Dedifferentiated amniotic fluid mesenchymal stem cell (primary cell): ENCODE results near the gene FAM107A.
A peak's percentile ranks its signal among the peaks of the same experiment; 100 is the strongest.

ENCODE experiments used
- DNase-seq: peaks from one replicate; pipeline ENCODE4 v3.0.0-alpha.2; 2016; ENCODE audit errors: extremely low spot score

FAM107A gene

DNA sequence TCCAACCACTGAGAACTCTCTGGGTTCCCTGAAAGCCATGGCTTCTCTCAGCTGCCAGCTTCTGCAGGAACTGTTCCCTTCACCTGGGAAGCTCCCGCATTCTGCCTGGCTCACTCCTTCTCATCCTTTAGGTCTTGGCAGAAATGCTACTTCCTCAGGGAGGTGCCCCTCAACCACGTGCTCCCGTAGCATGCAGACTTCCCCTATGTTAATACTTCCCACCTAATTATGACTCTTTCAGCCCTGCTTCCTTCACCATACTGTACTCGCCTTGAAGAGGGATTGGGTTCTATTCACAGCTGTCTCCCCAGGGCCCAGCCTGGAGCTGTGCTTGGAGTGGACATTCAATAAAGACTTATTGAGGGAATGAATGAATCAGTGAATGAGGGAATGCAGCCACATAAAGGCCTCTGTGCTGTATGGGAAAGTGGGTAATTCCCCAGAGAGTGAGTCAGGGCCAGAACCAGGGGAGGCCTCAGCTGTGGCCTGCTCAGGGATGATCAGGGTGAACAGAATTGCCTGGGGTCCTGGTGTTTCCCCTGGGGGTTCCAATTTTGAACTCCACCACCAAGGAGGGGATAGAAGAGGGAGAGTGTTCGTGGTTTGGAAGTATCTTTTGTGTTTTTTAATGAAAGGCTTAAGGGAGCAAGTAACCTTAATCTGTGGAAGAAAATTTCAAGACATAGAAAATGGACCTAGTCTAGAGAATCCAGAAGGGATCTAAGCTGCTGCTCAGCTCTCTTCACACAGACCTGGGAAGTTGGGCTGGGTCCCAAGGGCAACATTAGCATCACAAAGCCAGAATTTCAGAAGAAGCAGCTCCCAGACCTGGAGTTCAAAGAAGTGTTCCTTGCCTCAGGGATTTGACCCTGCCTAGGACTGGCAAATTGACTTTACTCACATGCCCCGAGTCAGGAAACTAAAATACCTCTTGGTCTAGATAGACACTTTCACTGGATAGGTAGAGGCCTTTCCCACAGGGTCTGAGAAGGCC lies 14.6 kb upstream of the FAM107A start:
- no peak for DNase-seq

DNA sequence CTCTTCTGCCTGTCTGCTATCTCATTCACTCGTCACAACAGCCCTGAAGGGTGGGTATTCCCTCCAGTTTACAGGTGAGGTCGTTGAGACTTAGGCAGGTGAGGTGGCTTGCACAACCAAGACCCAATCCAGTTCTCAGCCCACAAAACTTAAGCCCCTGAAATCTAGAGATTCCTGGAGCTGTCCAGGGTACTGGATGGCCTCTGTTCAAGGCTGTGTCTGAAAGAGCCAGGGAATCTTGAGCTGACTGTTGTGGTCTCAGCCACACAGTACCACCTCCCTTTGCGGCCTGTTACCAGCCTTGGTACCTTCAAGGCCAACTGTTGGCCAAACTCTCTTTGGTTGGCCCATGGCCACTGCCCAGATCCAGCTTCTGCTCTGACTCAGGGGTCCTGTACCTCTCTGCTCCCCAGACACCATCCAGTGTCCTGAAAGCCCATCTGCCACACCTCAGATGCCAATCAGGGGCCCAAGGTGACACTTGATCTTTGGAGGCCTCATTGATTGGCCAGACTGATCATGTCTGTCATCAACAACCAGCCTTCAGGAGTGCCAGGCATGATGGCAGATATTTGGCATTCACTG lies 10.9 kb upstream of the FAM107A start:
- no peak for DNase-seq

DNA sequence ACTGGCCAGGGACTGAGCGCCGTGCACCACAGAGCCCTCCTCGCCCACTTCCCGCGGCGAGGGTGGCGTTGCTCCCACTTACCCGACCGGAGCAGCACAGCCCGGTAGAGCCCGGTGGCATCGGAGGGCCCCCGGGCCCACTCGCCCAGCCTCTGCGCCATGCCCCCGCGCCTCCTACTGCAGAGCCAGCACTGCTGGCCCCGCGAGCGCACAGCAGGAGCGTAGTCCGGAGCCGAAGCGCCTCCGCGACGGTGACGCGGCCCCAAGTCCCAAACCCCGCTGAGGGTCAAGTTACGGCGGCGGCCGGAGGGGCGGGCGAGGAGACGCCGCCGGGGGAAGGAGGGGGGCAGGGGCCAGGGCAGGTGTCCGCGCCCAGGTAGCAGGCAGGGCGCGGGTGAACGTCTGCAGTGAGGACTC lies 9.6 kb upstream of the FAM107A start:
- no peak for DNase-seq

DNA sequence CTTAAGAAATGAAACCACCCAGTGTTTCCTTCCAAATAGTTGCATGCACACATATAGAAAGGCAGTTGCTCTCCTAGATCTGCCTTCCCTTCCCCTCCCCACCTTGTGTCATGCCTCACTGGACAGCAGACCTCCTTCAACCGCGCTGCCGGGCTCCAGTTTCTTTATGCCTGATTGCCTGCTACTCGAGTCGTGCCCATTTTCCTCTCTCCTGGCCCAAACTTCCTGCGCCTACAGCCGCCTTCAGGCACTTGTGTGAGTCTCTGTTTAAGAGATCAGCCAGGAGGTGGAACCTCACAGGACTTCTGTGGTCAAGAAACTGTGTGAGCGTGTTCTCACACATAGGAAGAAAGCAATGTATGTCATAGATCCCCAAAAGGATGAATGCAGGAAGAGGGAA lies 8.8 kb upstream of the FAM107A start:
- no peak for DNase-seq

DNA sequence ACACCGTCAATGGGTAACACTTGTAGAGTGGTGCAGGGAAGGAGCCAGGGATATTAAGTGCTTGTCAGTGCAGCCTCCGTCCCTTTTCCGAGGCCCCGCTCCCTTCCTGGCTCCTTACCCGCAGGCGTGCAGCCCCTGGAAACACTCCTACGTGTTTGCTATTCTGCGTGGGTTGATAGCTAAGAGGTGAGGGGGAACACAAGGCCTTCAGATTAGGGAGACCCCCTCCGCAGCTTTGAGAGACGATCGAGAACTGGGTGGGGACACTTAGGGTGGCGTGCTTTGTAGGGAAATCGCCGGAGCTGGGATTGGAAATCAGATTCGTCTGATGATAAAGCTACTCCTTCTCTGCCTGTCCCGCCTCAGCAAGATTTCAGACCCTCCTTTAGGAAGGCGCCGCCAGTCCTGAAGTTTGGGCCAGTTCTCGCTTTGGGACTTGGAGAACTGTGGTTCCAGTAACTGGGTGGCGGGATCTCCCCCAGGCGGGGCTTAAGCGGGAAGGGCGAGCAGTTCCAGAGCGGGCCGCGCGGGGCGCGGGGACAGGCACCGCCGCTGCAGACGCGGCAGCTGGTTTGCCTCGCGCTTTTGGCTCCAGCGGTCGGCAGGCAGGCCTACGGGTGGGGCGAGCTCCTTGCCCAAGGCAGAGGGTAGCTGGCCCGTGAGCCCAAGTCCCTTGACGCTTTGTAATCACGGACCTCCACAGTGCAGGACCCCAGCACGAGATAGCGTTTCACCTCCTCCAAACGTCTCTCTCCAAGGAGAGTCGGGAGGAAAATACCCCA lies 8.0 kb upstream of the FAM107A start:
- DNase-seq: peak; percentile 59

DNA sequence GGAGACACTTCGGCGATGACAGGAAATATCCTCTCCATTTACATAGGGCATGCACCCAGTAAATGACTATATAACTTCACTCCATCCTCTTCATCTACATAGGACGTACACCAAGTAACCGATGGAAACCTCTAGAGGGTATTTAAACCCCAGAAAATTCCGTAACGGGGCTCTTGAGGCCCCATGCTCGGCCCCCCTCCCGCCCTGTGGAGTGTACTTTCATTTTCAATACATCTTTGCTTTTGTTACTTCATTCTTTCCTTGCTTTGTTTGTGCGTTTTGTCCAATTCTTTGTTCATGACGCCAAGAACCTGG lies 7.5 kb upstream of the FAM107A start:
- DNase-seq: no peak

DNA sequence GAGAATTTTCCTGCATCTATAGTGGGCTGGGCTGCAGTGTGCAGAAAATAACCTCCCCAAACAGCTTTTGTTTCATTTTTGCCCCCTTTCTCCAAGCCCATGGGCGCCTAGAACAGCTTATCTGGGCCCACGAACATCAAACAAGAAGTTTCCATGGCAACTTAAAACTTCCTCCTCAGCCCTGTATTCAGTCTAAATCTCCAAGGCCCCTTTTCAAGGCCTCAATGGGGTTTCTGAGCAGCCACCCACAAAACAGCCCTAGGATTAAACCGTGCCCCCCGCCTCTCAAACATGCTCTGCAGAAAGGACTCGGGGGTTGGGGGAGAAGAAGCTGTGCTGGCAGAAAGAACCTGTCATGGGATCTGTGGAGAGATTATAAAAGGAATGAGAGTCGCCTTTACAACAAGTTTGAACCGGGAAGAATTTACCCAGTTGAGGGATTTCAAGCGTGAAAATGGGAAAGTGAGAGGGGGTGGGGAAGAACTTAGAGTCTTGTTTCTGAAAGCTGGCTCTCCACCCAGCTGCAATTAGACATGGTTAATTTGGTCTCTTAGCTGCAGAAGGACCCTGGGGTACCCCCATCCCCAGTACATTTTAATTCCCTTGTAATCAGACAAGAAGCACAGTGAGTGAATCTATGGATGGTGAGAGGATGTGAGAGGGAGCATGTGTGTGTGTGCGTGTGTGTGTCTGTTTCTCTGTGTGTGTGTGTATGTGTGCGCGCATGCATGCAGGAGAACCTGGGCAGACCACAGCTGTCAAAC lies 4.3 kb upstream of the FAM107A start:
- DNase-seq: no peak

DNA sequence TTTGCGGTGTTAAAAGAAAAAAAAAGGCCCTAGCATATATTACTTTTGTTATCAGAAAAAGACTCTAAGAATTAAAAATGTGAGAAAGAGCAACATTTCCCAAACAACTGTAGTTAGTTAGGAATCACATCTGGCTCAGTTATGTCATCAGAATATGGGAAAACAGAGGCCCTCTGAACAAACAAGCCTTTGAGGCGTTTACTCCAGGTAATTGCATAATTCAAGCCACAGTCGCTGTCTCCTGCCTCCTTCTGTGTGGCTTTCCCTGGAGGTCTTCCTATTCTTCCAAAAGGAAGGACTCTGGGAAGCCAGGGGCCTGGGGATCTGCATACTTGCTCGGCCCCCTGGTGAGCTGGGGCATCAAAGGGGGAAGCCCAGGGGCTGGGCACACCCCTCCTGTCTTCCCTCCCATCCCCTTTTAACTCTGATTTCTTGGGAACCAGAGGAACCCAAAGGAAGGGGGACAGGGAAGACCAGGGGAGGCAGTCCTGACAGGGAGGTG lies 3.7 kb upstream of the FAM107A start:
- DNase-seq: no peak

DNA sequence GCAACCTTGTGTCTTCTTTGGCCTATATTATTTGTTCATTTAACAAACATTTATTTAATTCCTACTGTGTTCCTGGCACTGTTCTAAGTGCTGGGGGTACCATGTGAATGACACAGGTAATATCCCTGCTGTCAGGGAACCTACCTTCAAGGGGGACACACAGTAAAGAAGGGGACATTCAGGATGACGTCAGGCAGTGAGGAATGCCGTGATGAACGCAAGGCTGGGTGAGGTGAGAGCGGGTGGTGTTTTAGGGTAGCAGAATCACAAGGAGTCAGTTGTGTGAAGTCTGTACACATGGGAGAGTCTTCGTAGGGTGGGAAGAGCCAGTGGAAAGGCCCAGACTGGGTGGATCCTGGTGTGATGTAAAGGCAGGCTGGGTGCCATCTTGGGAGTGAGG lies 1.7 kb upstream of the FAM107A start:
- no peak for DNase-seq

DNA sequence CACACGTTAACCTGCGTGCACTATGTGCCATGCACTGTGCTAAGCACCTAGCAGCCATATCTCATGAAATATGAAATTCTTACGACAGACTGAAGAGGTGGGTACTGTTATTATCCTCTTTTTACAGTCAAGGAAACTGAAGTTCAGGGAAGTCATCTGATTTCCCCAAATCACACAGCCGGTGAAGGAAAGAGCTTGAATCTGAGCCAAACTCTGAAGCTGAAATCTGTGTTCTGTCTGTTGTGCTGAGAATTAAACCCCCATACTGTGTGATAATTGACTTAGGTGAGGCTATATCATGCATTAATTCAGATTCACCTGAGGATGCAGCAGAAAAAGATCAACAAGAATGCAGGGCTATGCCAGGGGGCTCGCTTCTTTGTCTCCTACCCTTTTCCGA lies 475 bp downstream of the FAM107A start:
- DNase-seq: no peak

DNA sequence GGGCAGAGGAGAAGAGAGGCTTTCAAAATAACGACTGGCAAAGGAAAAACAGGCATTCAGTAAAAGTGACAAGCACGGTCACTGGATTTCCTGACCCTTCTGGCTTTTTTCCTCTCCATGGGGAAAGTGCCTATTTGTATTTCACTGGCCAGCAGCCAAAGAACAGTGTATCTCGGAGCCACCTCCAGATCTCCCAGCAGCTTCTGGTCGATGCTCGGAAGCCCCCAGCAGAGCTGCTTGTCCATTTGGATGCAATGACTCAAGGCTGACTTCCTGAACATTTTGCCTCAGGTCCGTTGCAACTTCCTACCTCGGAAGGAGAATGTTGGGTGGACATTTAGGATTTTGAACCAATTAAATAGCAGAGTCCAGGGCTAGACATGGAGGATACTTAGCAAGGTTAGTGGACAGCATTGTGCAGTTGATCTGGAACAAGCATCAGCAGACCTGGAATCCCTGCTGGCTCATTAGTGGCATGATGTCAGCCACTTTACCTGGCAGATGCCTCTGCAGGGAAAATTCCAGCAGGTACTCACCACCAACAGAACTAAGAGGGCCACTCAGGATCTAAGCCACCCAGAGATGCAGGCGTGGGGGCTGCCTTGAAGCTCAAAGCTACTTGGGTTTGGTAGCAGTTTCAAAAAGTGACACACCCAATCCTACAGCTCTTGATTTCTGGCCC lies 1.1 kb downstream of the FAM107A start:
- DNase-seq: no peak

DNA sequence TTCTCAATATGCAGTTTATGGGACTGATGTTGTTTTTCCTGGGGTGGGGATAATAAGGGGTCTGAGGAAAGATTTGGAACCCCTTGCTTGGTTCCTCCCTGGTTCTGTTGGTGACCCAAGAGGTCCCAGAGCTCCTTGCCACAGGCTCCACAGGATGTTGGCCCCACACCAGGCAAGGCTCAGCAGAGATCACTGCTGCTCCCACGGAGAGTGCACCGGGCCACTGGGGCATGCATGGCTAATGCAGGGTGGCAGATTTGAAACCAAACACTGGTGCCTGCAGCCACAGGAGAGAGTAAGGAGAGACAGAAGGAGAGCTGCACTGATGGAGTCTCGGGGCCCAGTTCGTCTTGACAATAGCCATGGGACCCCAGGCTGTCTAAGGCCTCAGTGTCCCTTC lies 2.5 kb downstream of the FAM107A start:
- no peak for DNase-seq

DNA sequence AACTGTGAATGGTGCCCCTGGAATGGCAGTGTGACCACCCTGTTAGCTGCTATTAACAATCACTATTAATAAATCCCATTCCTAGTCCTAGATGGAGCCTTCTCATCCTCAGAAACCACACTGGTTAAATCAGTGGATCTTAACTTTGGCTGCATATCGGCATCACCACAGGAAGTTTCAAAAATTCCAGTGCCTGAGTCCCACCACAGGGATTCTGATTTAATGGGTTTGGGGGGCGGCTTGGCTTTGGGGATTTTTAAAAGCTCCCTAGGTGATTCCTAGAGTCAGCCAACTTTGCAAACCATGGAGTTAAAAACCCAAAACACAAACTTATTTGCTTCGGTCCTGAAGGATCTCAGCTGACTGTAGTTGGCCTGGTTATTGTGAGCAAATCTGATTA lies 3.1 kb downstream of the FAM107A start:
- no peak for DNase-seq

DNA sequence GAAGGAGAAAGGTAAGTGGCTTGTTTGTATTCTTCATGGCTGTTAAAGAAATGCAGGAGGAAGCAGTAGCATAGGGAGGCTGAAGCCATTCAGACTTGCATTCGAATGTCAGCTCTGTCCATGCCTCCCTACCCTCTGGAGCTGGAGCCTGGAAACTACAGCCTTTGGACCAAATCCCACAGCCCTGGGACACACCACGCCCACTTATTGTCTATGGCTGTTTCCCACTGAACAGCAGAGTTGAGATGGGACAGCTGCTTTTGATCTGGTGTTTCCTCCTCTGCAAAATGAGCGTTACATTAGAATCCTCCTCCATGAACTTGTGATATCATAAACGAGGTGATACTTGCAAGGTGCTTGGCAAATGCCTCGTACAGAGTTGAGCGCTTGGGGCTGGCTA lies 3.6 kb downstream of the FAM107A start:
- no peak for DNase-seq

DNA sequence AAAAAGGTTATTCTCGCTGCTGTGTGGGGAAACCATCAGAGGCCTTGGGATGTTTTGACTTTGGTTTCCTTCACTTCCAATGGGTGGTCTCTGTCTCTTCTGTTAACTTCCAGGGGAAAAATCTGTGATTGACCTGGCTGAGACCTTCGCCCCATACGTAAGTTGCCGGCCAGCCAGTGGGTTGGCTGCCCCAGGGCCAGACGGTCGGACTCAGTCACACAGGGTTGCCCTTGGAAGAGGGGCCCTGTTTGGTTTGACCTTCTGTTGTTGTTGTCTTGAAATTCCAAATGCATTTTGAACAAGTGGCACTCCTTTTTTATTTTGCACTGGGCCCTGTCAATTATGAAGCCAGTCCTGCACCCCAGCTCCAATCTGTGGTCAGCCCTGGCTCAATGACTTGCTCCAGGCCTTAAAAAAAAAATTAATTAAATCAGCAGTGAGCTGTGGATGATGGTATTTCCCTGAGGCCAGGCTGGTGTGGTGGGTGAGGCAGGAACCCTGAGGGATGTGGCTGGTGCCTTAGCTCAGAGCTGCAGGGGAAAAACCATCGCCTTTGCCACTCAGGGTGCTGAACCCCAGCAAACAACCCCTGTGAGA lies 4.5 kb downstream of the FAM107A start:
- no peak for DNase-seq

DNA sequence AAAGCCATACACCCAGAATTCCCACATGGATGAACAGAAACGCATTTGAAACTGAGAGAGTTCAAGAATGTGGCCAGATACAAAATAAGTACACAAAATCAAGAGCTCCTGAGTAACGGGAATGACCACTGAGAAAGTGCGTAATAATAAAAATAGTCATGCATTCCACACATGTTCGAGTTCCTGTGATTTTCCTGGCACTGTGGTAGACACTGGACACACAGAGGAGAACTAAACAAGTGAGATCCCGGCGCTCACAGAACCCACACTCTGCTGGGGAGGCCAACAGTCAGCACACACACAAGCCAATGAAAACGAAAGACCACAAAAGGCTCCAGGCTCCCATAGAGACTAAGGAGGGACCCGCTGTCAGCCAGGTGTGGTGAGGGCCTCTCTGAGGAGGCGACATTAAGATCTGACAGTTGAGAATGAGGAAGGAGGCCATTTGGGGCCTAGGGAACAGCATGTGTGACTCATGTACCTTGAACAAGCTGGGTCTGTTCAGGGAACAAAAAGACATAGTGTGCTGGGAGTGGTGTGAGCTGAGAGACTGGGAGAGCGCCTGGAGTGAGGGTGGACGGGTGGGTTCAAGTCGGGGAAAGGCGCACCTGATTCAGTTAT lies 5.1 kb downstream of the FAM107A start:
- DNase-seq: no peak

DNA sequence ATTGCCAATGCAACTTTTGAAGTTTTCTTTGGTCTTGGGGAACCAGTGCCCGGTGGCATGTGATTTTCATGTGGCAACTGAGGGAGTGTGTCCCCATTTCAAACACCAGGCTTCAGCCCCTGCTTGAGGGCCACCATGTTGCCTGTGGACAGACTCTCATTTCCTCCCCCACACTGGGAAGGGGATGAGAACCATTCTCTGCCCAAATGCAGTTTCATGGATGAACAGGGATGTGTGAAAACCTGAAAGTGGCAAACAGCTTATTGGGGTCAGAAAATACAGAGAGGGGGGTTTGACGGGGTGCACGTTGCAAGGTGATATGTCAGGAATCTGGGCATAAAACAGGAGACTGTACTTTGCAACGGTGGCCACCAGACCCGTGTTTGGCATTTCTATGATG lies 6.3 kb downstream of the FAM107A start:
- no peak for DNase-seq

DNA sequence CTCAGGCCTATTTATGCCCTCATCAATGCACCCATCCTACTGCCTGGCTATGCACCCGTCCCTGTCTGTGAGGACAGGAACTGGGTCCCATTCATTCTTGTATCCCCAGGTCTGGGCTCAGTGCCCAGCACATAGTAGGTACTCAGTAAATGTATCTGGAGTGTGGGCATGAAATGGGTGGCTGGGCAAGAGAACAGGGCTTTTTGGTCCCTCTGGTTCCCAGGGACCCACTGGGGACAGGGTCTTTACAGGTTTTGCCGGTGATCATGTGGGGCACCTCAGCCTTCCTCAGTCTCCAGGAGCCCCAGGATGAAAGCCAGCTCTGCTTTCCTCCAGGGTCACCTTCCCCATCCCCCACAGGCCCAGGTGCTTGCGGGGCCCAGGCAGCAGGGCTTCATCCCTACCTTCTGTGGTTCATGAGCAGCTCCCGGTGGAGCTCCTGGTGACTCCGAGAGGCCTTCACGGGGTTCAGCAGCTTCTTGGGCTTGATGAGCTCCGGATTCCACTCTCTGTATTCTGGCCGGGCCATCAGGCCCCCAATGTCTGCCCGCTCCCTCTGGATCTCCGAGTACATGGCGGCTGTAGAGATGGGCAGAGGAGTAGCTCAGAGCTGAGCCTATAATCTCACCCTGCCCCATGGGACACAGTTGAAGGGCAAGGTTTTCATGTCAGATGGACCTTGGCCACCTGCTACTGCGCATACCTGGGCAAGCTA lies 7.7 kb downstream of the FAM107A start:
- no peak for DNase-seq

DNA sequence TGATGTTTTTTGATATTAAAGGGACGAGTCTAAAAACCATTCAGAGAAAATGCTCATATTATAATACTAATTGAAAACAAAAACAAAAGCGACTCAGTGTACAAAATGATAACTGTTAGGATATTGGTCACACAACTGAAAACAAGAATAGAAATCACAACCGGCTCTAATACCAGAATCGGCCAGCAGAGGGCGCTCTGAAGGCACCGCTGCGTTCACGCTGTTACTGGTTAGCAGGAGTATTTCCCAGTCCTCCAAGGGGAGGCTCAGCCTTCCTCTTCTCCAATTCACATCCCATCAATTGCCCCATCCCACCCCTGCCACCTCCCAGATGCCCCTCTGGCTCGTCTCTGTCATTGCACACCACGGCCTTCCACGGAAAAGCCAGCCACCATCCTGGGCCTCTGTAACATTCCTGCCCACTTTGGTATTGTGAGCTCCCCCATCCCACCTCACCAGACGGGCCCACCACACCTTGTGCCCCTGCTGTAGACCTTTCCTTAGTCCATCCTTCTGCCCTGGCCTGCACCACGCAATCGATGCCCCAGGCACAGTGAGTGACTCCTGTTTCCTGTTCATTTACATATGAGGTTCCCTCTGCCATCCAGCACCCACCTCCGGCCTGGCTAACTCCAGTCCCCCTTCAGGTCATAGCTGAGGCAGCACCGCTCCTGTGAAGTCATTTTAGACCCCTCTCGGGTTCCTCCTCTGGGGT lies 8.5 kb downstream of the FAM107A start:
- DNase-seq: peak; percentile 67
